ENCODE measurements around the gene COMMD7. TPM values are rescaled to one million over a fixed set of nuclear protein-coding genes. Genes with fewer than 3 reads are reported as not detected.

The COMMD7 gene
- total RNA-seq, 1 experiment from 2014 or later, result 23.5 TPM

DNA sequence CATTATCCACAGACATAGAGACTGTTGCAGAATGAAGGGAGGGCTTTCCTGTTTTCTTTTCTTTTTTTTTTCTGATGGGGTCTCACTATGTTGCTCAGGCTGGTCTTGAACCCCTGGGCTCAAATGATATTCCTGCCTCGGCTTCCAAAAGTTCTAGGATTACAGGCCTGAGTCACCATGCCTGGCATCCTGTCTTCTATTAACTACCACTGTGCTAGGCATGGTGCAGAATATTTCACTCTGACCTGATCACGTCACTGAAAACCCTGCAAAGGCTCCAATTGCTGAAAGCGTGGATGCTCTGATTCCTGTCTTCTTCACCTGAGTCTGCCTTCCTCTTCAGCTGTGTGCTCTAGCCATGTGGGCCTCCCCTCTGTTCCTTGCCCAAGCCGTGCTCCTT, 10.5 kb upstream of the COMMD7 start:
- Histone ChIP-seq H3K4me3 (ENCODE audit: low read depth, low read length, poor library complexity, severe bottlenecking) (no peak overlapping the region), H3K36me3 (ENCODE audit: insufficient read depth, low read length, poor library complexity, severe bottlenecking) (no peaks in the 10 kb centered on the region), H3K4me1 (ENCODE audit: insufficient read depth, low read length, poor library complexity, severe bottlenecking) (no peaks in the 10 kb centered on the region), H3K9me3 (ENCODE audit: low read depth, low read length, poor library complexity, severe bottlenecking) (no peaks in the 10 kb centered on the region), H3K27ac (ENCODE audit: low read depth, low read length, poor library complexity, severe bottlenecking) (no peak overlapping the region), H3K27me3 (replicated peaks; ENCODE audit: insufficient read depth, low read depth, low read length, poor library complexity) (no peaks in the 10 kb centered on the region)
- ChIA-PET CTCF (no interaction called here), POLR2A (ENCODE audit: low non-redundant PET) (no interaction called here)
- no peak for DNase-seq (ENCODE audit: low spot score)
- BruUV-seq (replicated peaks), result no TSS peak
- TF ChIP-seq EZH2 (IDR thresholded peaks at IDR 0.05; ENCODE audit: borderline replicate concordance, low read depth, low read length, poor library complexity, severe bottlenecking), result no peak
- TF ChIP-seq, protein P1, sequence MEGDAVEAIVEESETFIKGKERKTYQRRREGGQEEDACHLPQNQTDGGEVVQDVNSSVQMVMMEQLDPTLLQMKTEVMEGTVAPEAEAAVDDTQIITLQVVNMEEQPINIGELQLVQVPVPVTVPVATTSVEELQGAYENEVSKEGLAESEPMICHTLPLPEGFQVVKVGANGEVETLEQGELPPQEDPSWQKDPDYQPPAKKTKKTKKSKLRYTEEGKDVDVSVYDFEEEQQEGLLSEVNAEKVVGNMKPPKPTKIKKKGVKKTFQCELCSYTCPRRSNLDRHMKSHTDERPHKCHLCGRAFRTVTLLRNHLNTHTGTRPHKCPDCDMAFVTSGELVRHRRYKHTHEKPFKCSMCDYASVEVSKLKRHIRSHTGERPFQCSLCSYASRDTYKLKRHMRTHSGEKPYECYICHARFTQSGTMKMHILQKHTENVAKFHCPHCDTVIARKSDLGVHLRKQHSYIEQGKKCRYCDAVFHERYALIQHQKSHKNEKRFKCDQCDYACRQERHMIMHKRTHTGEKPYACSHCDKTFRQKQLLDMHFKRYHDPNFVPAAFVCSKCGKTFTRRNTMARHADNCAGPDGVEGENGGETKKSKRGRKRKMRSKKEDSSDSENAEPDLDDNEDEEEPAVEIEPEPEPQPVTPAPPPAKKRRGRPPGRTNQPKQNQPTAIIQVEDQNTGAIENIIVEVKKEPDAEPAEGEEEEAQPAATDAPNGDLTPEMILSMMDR (conservative IDR thresholded peaks at IDR 0.05; ENCODE audit: low read depth, low read length), result no peak
- intact Hi-C loops (cut with micrococcal nuclease; ENCODE audit: unreplicated experiment), result no loop called here

DNA sequence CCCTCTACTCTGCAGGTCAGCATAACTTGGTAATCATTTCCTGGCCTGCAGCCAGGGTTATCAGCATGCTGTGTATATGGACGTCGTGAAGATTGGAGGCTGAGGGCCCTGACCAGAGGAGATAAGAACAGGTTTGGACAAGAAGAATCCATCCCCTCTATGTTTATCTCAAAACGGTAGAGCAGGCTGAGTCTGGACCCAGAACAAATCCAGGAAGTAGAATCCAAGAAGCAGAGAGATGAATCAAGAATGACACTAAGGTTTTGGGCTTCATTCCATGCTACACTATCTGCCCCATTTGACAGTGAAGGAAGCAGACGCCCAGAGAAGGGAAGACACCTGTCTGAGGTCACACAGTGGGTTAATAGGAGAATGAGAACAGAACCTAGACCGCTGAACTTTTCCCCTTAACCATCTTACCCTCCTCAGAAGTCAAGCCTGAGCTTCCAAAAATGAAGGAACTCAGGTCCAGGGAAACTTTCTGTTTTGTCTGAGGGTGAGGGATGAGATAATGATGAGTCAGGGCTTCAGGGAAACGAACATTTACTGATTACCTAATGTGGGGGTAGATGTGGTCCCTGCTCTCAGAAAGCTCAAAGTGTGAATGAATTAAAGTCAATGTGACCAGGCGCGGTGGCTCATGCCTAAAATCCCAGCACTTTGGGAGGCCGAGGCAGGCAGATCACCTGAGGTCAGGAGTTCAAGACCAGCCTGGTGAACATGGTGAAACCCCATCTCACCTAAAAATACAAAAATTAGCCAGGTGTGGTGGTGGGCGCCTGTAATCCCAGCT, 9.4 kb upstream of the COMMD7 start:
- ChIA-PET CTCF (no interaction called here), POLR2A (ENCODE audit: low non-redundant PET) (no interaction called here)
- H3K36me3 ChIP-seq (ENCODE audit: insufficient read depth, low read length, poor library complexity, severe bottlenecking), result no peaks in the 10 kb centered on the region
- no peaks in the 10 kb centered on the region for H3K4me1 ChIP-seq (ENCODE audit: insufficient read depth, low read length, poor library complexity, severe bottlenecking)
- no TSS peak for BruUV-seq (replicated peaks)
- intact Hi-C loops (cut with micrococcal nuclease; ENCODE audit: unreplicated experiment), result no loop called here
- no peaks in the 10 kb centered on the region for H3K9me3 ChIP-seq (ENCODE audit: low read depth, low read length, poor library complexity, severe bottlenecking)
- H3K4me3 ChIP-seq (ENCODE audit: low read depth, low read length, poor library complexity, severe bottlenecking), result no peak overlapping the region
- DNase-seq (ENCODE audit: low spot score), result no peak
- TF ChIP-seq EZH2 (IDR thresholded peaks at IDR 0.05; ENCODE audit: borderline replicate concordance, low read depth, low read length, poor library complexity, severe bottlenecking), result no peak
- TF ChIP-seq, protein P1 (conservative IDR thresholded peaks at IDR 0.05; ENCODE audit: low read depth, low read length), result no peak
- H3K27ac ChIP-seq (ENCODE audit: low read depth, low read length, poor library complexity, severe bottlenecking), result no peak overlapping the region
- H3K27me3 ChIP-seq (replicated peaks; ENCODE audit: insufficient read depth, low read depth, low read length, poor library complexity), result no peaks in the 10 kb centered on the region

DNA sequence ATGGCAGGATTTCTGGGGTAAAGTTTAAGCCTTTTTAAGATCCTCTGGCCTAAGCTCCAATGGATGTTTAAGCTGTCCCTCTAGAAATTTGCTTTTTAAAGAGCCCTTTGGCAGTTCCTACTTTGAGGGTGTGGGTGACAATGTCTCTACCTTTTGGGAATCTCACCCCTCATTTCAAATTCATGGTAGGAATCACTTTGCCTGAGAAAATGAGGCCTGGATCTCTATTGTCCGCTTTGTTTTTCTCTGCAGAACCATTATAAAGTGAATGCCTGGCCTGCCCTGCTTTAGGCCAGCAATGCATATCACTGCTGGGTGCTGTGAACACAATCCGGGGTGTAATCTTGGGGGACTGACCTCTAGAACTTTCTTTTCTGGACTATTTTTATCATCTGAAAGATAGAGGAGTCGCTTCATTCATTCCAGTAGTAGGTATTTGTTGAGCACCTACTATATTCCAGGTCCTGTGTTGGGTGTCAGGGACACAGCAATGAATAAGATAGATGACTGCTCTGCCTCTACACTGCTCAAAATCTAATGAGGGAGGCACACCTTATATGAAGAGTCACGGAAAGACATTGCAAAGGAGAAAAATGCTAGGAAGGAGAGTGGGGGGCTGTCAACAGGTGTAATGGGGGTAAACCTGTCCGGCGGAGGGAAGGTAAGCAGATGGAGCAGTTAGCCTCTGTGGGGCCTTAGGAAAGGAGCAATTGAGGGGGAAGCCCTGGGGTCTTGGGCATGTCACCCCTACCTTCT, 8.6 kb upstream of the COMMD7 start:
- Histone ChIP-seq H3K9me3 (ENCODE audit: low read depth, low read length, poor library complexity, severe bottlenecking) (no peaks in the 10 kb centered on the region), H3K36me3 (ENCODE audit: insufficient read depth, low read length, poor library complexity, severe bottlenecking) (no peaks in the 10 kb centered on the region), H3K4me1 (ENCODE audit: insufficient read depth, low read length, poor library complexity, severe bottlenecking) (no peaks in the 10 kb centered on the region), H3K27me3 (replicated peaks; ENCODE audit: insufficient read depth, low read depth, low read length, poor library complexity) (no peaks in the 10 kb centered on the region), H3K4me3 (ENCODE audit: low read depth, low read length, poor library complexity, severe bottlenecking) (no peak overlapping the region), H3K27ac (ENCODE audit: low read depth, low read length, poor library complexity, severe bottlenecking) (no peak overlapping the region)
- ChIA-PET CTCF (no interaction called here), POLR2A (ENCODE audit: low non-redundant PET) (no interaction called here)
- intact Hi-C loops (cut with micrococcal nuclease; ENCODE audit: unreplicated experiment), result no loop called here
- no peak for DNase-seq (ENCODE audit: low spot score)
- no TSS peak for BruUV-seq (replicated peaks)
- TF ChIP-seq, protein P1 (conservative IDR thresholded peaks at IDR 0.05; ENCODE audit: low read depth, low read length), result no peak
- no peak for TF ChIP-seq EZH2 (IDR thresholded peaks at IDR 0.05; ENCODE audit: borderline replicate concordance, low read depth, low read length, poor library complexity, severe bottlenecking)
